Type B pancreatic cell (in vitro differentiated cells): ENCODE measurements around the gene DLX4. TPM values are rescaled to one million over a fixed set of nuclear protein-coding genes. Genes with fewer than 3 reads are reported as not detected.

Source experiments
- DNase-seq: peaks from one replicate; pipeline ENCODE4 v3.0.0; 2021; ENCODE audit warnings: mixed read lengths; ENCODE audit not compliant: unreplicated experiment; ENCODE audit errors: extremely low spot score
- H3K27ac Mint-ChIP-seq: 2 replicates; pipeline ENCODE4 v1.8.0; 2021; ENCODE audit warnings: mild to moderate bottlenecking, mixed read lengths
- H3K27me3 Mint-ChIP-seq: 2 replicates; pipeline ENCODE4 v1.8.0; 2021; ENCODE audit warnings: mixed read lengths
- H3K36me3 Mint-ChIP-seq: 2 replicates; pipeline ENCODE4 v1.8.0; 2021; ENCODE audit warnings: mixed read lengths
- H3K4me1 Mint-ChIP-seq: one replicate; pipeline ENCODE4 v1.8.0; 2021; ENCODE audit warnings: mixed read lengths; ENCODE audit not compliant: unreplicated experiment
- H3K4me3 Mint-ChIP-seq: 2 replicates; pipeline ENCODE4 v1.8.0; 2021; ENCODE audit warnings: mild to moderate bottlenecking, mixed read lengths
- H3K9me3 Mint-ChIP-seq: 2 replicates; pipeline ENCODE4 v1.8.0; 2021; ENCODE audit warnings: mixed read lengths
- CTCF ChIP-seq: fragments of 200-600 bp; sonication (generic); conservative IDR thresholded peaks from 2 replicates; pipeline ENCODE4 v1.5.0; 2021; ENCODE audit warnings: antibody characterized with exemption, mild to moderate bottlenecking
- total RNA-seq: library from RNA; stranded (reverse); gene quantifications from 2 replicates; pipeline ENCODE4 v1.2.1, GENCODE V29; 2021; ENCODE audit warnings: low replicate concordance

Gene DLX4
- total RNA-seq, 1 donor from 2014 or later, result 10.4 TPM

- peaks cover 3% of the 10 kb centered on the region for H3K36me3 Mint-ChIP-seq
- no peak for TF ChIP-seq CTCF
- no peak overlapping the region for H3K4me3 Mint-ChIP-seq
- H3K4me1 Mint-ChIP-seq, result peaks cover 21% of the 10 kb centered on the region
- no peaks in the 10 kb centered on the region for H3K9me3 Mint-ChIP-seq
- DNase-seq, result no peak
- H3K27me3 Mint-ChIP-seq, result peaks cover 72% of the 10 kb centered on the region
- H3K27ac Mint-ChIP-seq, result no peak overlapping the region
Measured at GRCh38 chr17:49990331-49990730, 21.3 kb downstream of the DLX4 start.

- Mint-ChIP-seq H3K4me1 (peaks cover 24% of the 10 kb centered on the region), H3K9me3 (no peaks in the 10 kb centered on the region), H3K27me3 (peaks cover 76% of the 10 kb centered on the region), H3K4me3 (peak overlapping the region; percentile 22), H3K27ac (no peak overlapping the region), H3K36me3 (peaks cover 3% of the 10 kb centered on the region)
- no peak for DNase-seq
- no peak for TF ChIP-seq CTCF
Measured at GRCh38 chr17:49990921-49991320, 21.9 kb downstream of the DLX4 start.

GRCh38 chr17:49991409-49991808 is 22.4 kb downstream of the DLX4 start:
- H3K4me1 Mint-ChIP-seq, result peaks cover 29% of the 10 kb centered on the region
- peak overlapping the region; percentile 22 for H3K4me3 Mint-ChIP-seq
- H3K9me3 Mint-ChIP-seq, result no peaks in the 10 kb centered on the region
- no peak overlapping the region for H3K27ac Mint-ChIP-seq
- no peak for TF ChIP-seq CTCF
- H3K27me3 Mint-ChIP-seq, result peaks cover 80% of the 10 kb centered on the region
- H3K36me3 Mint-ChIP-seq, result peaks cover 3% of the 10 kb centered on the region
- DNase-seq, result no peak

GRCh38 chr17:49992191-49992932 is 23.4 kb downstream of the DLX4 start:
- Mint-ChIP-seq H3K27me3 (peaks cover 76% of the 10 kb centered on the region), H3K27ac (no peak overlapping the region), H3K4me3 (peak overlapping the region; percentile 88), H3K4me1 (peaks cover 32% of the 10 kb centered on the region), H3K36me3 (peaks cover 3% of the 10 kb centered on the region), H3K9me3 (no peaks in the 10 kb centered on the region)
- no peak for DNase-seq
- no peak for TF ChIP-seq CTCF

GRCh38 chr17:49992933-49993422 is 24.0 kb downstream of the DLX4 start:
- peaks cover 3% of the 10 kb centered on the region for H3K36me3 Mint-ChIP-seq
- no peak overlapping the region for H3K27ac Mint-ChIP-seq
- H3K4me1 Mint-ChIP-seq, result peaks cover 32% of the 10 kb centered on the region
- TF ChIP-seq CTCF, result no peak
- DNase-seq, result no peak
- no peaks in the 10 kb centered on the region for H3K9me3 Mint-ChIP-seq
- H3K4me3 Mint-ChIP-seq, result peak overlapping the region; percentile 88
- H3K27me3 Mint-ChIP-seq, result peaks cover 76% of the 10 kb centered on the region
